OCI-M1 (cell line): Measurements from ENCODE around the gene DCAF10.
"Not testable (repeated sequence)": the region's sequence is repeated elsewhere in the genome, so short reads cannot be mapped to it uniquely, and the experiment has no call there.

Experiments used
- DNase-seq: peaks from one replicate; lab custom pipeline; 2025; lab: John Stamatoyannopoulos, UW

The DCAF10 gene

DNA sequence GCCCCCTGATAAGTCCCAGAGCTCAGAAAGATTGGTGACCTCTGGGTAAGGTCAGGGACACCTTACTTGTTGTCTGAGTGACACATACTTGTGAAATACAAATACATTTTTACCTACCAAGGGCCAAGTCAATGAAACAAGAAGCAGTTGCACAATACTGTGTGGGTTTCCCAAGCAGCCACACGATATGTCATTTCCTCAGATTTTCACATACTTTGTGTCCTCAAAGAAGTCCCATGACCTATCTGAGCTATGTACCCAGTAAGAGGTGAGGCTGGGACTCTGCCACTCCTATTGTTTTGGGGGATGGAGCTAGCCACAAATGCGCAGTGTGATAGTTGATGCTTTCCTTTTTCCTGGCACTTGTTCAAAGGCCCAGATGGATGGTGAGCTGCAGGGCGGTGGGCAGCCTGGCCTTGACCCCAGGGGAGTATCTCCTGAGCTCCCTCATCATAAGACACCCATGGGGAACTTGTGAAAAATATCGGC, 108.1 kb downstream of the DCAF10 start:
- peak; percentile 17 for DNase-seq

DNA sequence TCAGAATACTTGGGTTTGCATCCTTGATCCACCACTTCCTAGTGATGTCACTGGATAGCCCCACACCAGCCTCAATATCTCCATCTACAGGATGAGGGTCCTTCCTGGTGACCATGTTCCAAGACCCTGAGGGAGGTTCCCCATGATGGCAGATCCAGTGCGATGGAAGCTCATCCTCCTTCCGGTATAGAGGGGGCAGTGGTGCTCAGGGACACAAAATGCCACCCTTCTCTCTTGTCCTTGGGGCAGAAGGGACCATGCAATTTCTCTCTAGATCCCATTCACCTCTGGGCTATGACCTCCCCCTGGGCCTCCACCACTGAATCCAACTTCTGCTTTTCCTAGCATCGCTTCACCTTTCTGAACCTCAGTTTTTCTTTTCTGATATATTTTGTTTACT, 108.7 kb downstream of the DCAF10 start:
- DNase-seq: no peak

DNA sequence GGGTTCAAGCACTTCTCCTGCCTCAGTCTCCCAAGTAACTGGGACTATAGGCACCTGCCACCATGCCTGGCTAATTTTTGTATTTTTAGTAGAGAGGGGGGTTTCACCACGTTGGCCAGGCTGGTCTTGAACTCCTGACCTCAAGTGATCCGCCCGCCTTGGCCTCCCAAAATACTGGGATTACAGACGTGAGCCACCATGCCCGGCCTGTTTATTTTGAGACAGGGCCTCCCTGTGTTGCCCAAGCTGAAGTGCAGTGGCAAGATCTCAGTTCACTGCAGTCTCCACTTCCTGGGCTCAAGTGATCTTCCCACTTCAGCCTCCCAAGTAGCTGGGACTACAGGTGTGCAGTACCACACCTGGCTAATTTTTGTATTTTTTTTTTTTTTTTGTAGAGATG, 109.2 kb downstream of the DCAF10 start:
- DNase-seq: not testable (repeated sequence)

DNA sequence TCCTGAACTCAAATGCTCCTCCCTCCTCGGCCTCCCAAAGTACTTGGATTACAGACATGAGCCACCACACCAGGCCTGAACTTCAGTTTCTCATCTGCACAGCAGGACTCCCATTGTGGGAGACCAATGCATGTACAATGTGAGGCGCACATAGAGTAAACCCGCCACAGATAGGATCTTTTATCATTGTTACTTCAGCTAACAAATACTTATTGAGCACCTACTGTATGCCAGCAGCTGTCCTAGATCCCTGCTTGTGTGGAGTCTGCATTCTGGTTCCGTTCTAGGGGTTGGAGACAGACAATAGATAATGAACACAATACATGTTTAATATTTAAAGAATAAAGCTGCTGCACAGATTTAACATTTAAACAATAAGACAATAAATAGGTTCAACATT, 109.7 kb downstream of the DCAF10 start:
- DNase-seq: no peak

DNA sequence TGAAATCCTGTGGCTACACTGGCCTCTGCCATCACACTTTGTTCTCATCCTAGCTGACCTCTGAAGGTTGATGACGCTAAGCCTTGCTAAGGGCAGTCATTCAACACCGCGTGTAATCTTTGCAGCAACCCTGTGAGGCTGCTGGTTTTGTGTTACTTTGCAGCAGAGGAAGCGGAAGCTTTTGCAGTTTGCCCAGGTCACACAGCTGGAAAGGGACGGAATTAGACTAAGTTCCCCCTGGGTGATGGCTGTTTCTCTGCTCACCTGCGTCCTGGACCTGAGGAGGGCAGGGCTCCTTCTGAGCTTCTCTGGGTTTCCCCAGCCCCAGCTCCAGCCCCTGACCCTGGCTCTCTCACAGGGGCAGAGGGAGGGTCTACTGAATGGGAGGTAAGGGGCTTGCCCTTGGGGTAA, 110.7 kb downstream of the DCAF10 start:
- DNase-seq: no peak

DNA sequence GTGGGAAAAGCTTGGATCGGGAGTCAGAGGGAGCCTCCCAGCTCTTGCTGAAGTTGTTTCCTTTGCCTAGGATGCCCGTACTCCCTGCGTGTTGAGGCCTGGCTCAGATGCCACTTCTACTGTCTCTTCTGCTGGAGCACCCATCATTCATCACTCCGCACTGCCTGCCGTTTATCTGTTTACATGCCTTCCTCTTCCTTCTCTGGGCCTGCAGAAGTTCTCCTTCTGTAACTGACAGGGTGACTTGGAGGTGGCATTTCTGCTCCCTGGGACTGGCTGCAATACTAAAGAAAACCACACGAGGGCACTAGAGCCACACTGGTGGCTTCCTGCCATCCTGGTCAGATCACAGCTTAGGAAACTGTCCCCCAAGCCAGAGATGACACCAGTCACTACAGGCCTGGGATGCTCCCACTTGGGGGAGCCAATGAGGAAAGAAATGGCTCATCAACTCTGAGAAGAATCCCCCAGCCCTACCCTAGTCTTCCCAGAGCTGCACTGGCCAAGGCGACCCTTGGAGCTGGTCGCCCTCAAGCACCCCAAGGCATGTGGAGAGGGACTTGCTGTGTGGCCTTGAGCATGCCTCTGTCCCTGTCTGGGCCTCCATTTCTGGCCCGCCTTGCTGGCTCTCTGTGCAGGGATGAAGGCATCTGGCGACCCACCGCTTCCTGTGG, 113.0 kb downstream of the DCAF10 start:
- DNase-seq: peak; percentile 95

DNA sequence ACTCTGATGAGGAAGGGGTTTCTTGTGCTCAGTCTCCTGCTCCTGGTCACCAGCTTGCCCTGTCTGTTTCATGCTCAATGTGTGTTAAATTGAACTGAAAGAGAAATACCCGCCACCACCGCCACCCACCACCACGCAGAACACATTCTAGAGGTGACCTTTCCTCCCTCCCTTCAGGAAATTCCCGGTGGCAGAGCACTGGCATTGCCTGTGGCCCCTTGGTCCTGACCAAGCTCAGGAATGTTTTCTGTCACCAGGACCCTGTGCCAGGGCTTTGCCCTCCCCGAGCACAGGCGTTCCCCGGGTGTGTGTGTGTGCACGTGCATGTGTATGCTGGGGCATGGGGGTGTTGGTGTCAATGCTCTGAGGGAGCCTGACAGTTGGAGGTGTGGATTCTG, 113.6 kb downstream of the DCAF10 start:
- no peak for DNase-seq

DNA sequence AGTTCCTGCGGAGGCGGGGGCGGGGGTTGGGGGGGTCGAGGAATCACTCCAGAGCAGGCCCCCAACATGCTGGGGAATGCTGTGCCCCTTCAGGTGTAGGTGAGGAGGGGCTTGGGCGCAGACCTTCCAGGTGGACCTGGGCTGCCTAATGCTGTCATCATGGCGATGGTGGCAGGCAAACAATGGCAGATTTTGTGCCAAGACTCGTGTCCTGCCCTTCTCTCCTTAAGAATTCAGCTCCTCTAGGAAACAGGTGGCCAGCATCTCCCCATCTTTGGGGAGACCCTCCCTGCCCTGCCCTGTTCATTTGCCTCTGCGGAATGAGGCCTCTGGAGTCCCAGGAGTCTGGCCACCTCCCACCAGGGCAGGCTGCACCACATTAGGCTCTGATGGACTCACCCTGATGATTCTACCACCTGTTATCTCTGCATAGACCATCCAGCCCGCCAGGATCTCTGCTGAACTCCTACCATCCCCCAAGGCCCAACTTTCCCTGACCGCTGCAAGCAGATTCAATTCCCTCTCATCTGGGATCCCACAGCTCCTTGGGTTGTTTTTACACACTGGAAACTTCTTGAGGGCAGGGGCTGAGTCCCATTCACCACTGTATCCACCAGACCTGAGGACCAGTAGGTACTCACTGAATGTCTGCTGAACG, 114.2 kb downstream of the DCAF10 start:
- no peak for DNase-seq

DNA sequence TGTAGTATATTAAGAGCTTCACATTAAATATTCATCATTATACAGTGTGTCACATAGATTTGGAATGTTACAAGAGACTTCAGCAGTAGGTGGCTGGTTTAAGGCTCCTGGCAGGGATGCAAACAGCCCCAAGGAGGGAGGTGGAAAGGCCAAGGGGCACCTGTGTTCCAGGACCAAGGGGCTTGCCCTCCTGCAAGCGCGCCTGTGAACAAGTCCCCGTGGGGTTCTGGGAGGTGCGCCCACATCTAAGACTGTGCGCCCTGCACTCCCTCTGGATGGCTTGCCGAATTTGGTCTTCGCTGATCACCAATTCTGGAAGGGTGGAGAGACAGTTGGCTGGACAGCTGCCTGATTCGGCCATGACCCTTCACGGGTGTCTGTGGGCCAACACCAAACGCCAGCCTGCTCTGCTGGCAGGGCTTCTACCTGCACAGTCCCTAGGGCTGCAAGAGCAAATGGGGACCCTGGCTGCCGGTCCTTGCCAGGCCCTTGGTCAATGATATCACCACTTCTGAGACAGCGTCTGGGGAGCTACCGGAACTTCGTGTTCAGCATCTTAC, 115.4 kb downstream of the DCAF10 start:
- no peak for DNase-seq

DNA sequence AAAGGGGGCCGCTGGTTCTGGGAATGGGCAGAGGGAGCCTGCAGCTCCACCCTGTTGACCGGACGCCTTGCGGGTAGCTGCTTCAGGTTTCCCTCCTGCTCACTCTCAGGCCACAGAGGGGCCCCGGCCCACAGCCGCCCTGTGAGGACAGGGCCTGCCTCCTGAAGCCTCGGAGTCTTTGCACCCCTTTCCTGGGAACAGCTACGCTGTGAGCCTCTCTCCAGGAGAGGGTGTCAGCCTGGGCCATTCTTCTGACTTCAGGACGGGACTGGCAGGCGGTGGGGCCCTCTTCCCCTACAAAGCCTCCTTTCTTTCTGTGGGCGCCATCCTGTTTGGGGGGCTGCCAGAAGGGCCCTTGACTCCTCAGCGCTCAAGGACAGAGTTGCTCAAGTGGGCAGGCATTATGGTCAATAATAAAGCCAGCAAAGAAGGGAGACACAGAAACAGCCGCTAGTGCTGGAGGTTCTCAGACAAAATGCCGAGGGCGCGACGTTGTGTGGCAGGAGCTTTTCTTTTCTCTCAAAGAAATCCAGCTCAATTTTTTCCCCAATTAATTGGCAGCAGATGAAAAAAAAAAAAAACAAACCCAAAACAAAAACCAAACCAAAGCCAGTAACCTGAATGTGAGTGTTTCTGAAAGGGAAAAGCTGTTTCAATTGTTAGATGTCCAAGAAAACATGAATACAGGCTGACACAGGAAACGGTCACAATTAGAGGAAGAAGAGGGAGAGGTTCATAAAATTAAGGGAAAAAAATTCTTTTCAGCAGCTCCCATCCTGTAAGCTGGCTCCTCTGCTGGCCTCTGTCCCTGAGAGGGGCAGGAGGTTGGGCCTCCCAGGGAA, 116.1 kb downstream of the DCAF10 start:
- no peak for DNase-seq
